Ureter (tissue), 1 donor: ENCODE data around the gene RFXAP. TPM values are rescaled to one million over a fixed set of nuclear protein-coding genes. Genes with fewer than 3 reads are reported as not detected.
"Not testable (repeated sequence)": the region's sequence is repeated elsewhere in the genome, so short reads cannot be mapped to it uniquely, and the experiment has no call there.

Experiments
- DNase-seq: peaks from one replicate; pipeline ENCODE4 v3.0.0-alpha.2; 2020; ENCODE audit warnings: low spot score
- total RNA-seq: library from RNA; stranded (reverse); gene quantifications from one replicate; pipeline ENCODE4 v1.2.4, GENCODE V29; 2023
- donor health status: DM: yes; HTN: yes; CAD: no.

The RFXAP gene, protein sequence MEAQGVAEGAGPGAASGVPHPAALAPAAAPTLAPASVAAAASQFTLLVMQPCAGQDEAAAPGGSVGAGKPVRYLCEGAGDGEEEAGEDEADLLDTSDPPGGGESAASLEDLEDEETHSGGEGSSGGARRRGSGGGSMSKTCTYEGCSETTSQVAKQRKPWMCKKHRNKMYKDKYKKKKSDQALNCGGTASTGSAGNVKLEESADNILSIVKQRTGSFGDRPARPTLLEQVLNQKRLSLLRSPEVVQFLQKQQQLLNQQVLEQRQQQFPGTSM
- total RNA-seq, result 8.3 TPM

- peak; percentile 86 for DNase-seq
Measured at GRCh38 chr13:36818804-36819738, at the start of gene RFXAP. Gene RFXAP, plus strand, starts transcription at chr13:36819222. Its CDS starts 136 bp downstream, at chr13:36819358.

- DNase-seq, result no peak
Measured at GRCh38 chr13:36769545-36769944, 49.5 kb upstream of the RFXAP start.

DNA sequence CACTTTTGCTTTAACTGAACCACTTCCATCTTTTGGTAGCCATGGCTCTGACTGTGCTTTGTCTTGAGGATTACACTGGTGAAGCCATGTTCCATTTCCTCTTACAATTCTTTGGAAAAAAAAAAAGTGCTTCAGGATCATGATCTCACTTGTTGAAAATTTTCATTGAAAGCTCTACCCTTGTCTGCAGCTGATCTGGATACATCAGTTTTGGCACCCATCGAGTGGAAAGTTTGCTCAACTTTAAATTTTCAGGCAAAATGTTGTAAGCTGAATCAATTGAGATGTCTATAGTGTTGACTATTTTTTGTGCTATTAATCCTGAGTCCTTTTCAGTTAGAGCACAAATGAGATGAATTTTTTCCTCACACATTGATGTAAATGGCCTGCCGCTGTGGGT, 48.3 kb upstream of the RFXAP start:
- no peak for DNase-seq

DNA sequence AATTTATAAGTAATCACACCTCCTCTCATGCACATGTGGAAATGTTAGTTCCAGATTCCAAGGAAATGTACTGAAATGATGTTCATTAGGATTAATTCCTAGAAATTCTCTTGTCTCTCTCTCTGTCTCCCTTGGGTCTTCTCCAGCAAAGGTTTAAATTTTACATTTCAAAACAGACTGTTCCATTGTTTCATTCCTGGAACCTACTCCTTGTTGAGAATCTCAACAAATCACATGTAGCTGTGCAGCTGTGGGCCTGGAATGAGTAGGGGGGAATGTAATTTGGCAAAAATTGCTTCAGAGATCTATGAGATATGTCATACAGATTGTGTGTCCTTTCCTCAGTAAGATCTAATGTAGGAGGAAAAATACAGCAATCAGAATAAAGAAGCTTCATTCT, 46.2 kb upstream of the RFXAP start:
- DNase-seq, result no peak

DNA sequence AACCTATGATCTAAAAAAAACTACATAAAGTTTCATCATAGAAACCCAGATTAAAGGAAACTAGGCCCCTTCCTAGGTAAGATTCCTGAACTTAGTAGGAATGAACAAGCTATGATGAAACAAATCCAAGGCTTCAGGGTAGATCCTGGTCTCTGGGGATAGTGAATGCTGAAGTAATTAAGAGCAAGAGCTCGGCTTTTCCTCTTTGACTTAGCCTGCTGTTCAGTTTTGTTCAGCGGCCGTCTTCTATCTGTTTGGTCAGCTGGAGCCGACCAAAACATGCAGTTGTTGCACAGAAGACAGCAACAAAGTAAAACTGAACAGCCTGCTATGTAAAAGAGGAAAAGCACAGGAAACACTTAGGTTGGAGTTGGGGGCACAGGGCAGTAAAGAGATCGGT, 44.1 kb upstream of the RFXAP start:
- no peak for DNase-seq

DNA sequence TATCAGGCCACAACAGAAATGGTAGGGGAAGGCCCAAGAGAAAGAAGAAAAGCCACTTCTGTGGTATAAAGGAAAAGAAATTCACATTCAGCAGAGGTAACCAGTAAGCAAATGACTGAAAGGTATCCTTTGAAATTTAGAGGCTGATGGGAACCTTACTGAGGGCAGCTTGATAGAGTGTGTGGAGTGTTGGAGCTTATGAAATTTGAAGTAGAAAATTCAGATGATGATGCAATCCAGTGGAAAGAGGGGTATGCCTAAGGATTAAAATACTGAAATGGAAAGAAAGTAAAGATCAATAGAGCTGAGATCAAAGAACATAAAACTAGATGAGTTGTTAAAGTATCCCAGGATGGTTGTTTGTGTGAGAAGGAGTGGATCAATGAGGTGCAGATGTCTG, 42.8 kb upstream of the RFXAP start:
- no peak for DNase-seq

DNA sequence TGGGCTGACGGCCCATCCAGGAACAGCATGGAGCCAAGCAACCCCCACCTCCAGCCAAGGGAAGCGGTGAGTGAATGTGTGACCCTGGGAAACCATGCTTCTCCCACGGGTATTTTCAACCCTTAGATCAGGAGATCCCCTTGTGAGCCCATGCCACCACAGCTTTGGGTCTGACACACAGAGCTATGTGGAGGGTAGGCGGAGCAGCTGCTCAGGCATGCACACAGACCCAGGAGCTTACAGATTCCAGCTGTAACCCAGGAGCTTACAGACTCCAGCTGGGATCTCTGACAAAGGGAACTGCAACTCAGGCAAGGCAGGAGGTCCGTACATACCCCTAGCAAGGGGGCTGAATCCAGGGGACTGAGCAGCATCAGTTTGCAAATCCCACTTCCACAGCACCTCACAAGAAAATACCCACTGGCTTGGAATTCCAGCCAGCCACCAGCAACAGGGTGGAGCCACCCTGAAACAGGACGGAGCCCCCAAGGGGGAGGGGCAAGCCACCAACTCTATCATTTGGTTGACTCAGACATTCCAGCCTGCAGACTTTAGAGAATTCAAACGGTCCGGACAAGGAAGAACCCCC, 40.8 kb upstream of the RFXAP start:
- DNase-seq, result no peak

GRCh38 chr13:36783890-36784289, 35.1 kb upstream of the RFXAP start:
- DNase-seq, result no peak

DNA sequence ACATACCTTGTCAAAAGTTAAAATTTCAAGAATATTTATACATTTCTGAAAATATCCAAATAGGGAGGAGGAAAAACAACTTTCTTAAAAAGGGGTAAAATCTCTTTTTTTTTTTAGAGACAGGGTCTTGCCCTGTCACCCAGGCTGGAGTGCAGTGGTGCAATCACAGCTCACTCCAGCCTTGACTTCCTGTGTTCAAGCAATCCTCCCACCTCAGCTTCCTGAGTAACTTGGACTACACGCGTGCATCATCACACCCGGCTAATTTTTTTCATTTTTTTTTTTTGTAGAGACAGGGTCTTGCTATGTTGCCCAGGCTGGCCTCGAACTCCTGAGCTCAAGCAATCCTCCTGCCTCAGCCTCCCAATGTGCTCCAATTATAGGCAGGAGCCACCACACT, 32.8 kb upstream of the RFXAP start:
- not testable (repeated sequence) for DNase-seq

DNA sequence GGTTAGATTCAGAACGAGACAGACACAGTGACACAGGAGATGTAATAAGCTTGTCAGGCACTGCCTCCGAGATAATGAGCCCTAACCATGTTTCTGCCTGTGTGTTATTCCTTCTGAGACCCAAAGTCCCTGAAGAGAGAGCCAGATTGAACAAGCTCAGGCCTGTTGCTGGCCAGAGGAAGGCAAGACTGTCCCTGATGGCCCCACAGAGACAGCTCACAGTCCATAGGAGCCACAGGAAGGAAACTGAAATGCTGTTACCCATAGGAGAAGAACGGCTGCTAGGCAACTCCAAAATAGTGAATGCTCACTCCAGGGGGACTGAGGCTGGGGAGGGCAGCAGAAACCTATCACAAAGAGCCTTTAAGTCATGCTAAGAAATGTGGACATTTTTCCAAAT, 31.8 kb upstream of the RFXAP start:
- no peak for DNase-seq

GRCh38 chr13:36788276-36788675, 30.7 kb upstream of the RFXAP start:
- DNase-seq, result no peak

DNA sequence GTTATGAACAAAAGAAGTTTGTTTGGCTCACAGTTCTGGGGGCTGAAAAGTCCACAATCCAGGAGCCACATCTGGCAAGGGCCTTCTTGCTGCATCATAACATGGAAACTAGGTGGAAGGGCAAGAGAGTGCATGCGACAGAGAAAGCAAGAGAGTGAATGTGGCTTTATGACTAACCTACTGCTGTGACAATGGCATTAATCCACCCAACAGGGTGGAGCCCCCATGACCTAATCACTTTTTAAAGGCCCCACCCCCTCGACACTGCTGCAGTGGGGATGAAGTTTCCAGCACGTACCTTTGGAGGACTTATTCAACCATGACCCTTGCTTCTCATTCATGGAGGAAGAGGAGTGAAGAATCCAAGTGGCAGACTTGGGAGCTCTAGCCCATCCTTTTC, 30.0 kb upstream of the RFXAP start:
- DNase-seq, result no peak

- no peak for DNase-seq
Measured at GRCh38 chr13:36789730-36790129, 29.3 kb upstream of the RFXAP start.

DNA sequence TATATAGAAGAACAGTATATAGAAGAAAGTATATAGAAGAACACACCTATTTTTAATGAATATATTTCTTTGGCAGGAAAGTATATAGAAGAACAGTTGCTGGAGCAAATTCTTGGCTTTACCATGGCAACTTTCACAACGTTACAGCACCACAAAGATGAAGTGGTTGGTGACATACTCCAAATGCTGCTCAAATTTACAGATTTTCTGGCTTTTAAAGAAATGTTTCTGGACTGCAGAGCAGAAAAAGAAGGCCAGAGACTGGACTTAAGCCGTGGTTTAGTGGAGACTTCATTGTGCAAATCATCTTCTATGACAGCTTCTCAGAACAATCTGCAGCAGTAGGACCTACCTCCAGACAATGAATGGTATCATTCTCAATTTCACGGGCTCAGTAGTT, 24.3 kb upstream of the RFXAP start:
- no peak for DNase-seq

GRCh38 chr13:36795463-36795862, 23.6 kb upstream of the RFXAP start:
- DNase-seq, result no peak

GRCh38 chr13:36796052-36796451, 23.0 kb upstream of the RFXAP start:
- no peak for DNase-seq

DNA sequence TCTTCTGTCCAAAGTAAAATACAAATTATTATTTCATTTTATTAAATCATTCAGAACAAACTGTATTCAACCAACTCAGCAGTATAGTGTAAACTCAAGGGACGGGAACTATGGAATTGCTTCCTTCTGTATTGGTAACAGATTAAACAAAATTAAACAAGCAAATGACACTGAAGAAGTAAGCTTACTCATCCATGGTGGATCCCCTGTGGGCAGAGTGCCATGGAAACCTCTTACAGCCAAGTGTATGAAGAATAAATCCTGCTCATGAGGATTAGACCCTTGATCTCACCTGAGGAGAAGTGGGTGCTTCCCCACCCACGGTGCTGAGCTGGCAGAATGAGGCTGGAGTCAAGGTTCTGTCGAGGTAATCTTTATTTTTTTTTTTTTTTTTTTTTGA, 18.0 kb upstream of the RFXAP start:
- no peak for DNase-seq

DNA sequence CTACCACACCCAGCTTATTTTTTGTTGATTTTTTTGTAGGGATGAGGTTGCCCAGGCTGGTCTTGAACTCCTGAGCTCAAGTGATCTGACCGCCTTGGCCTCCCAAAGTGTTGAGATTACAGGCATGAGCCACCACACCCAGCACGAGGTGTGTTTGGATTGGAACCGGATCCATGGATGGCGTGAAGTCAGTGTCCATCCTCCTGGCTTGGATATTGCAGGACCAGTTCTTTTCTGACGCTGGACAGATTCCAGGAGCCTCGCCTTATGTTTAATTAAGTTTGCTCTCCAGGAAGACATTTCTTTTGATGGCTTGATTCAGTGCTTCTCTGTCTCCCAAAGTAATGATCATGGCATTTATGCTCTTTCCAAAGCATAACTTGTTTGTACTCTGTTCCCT, 14.4 kb upstream of the RFXAP start:
- DNase-seq, result no peak

DNA sequence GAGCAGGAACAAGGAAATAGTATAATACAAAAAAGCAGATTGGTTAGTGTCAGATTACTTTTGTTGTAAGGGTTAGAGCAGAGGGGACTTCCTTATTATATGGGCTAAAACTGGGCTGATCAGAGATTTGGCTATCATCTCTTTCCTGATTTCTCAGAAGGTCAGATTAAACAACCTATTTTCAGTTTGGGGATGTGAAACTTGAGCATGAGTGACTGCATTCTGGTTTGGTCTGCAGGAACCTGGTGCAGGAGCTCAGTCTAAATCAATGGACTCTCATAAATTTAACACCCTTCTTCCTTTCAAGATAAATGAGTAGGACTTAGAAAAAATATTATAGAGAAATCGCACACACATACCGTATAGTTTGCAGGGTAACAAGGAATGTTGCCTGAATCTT, 12.9 kb upstream of the RFXAP start:
- no peak for DNase-seq

DNA sequence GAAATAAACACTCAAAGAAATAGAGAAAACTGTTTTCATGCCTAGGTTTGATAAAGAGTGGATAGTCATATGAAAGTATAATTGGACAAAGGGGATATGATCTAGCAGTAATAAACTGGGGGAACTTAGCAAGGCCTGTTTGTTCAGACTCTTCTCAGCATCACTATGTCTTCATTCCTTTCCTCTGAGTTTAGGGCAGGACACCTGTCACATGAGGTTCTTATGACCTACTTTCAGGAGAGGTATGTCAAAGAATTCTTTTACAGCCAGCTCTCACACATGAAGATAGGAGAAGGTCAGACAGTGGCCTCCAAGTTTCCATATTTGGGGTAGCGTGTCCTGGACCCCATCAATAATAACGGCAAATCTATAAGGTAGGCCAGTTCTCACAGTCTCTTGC, 11.4 kb upstream of the RFXAP start:
- DNase-seq, result no peak

DNA sequence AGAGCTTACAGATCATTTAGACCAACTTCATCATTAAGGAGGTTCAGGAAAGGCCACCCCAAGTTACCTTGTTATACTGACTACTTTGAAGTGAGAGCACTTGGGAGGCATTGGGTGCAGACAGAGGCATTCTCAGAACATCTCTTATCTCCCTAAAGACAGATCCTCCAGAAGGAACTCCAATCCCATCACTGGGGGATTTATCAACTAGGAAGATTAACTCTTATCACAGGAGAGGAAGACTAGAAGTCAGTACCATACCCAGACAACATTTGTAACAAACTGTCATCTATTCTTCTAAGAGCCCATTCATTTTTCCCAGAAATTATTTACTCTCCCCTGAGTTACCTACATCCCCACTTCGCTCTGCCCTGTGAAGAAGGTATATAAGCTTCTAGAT, 5.8 kb upstream of the RFXAP start:
- no peak for DNase-seq

- no peak for DNase-seq
Measured at GRCh38 chr13:36814465-36814864, 4.6 kb upstream of the RFXAP start.

- no peak for DNase-seq
Measured at GRCh38 chr13:36815062-36815461, 4.0 kb upstream of the RFXAP start.
